IMR-90 (cell line): ENCODE data around the gene IGF2R. TPM values are rescaled to one million over a fixed set of nuclear protein-coding genes. Genes with fewer than 3 reads are reported as not detected.

Source experiments
- ATAC-seq: fragments of 200-7000 bp; cut with Tn5 transposase; 2 replicates; pipeline ENCODE4 v1.9.1; 2020; ENCODE audit warnings: low read depth, mild to moderate bottlenecking, moderate library complexity
- BruUV-seq: library from RNA; stranded (reverse); fragments of 400-500 nt; replicated peaks from 2 replicates; lab custom pipeline; 2021; lab: Mats Ljungman, UMichigan
- CTCF ChIA-PET: fragments of 300-600 bp; formaldehyde crosslinking; extraction: SDS; loops from one replicate; lab custom pipeline; 2021; ENCODE audit warnings: antibody characterized with exemption; lab: Yijun Ruan, JAX
- POLR2A ChIA-PET: fragments of 300-600 bp; sonication (Branson Sonifier 250); formaldehyde crosslinking; loops from one replicate; lab custom pipeline; 2022; ENCODE audit warnings: antibody characterized with exemption; ENCODE audit not compliant: unreplicated experiment; lab: Charles Lee
- DNase-seq: peaks from one replicate; pipeline ENCODE4 v3.0.0; 2013
- H2AFZ ChIP-seq: replicated peaks from 2 replicates; pipeline ENCODE3; 2013; ENCODE audit warnings: low read length, mild to moderate bottlenecking; ENCODE audit not compliant: poor library complexity
- H2AK5ac ChIP-seq: 2 replicates; pipeline ENCODE4 v1.6.1; 2013; ENCODE audit warnings: low read depth, low read length, inconsistent platforms
- H2AK9ac ChIP-seq: replicated peaks from 2 replicates; pipeline ENCODE3; 2013; ENCODE audit warnings: mild to moderate bottlenecking, low read depth, low read length, moderate library complexity; ENCODE audit not compliant: poor library complexity
- H2BK120ac ChIP-seq: 2 replicates; pipeline ENCODE4 v1.6.1; 2013; ENCODE audit warnings: low read depth, low read length, inconsistent platforms
- H2BK15ac ChIP-seq: 3 replicates; pipeline ENCODE4 v1.6.1; 2013; ENCODE audit warnings: low read depth, low read length, inconsistent platforms
- H2BK20ac ChIP-seq: 2 replicates; pipeline ENCODE4 v1.6.1; 2013; ENCODE audit warnings: low read depth, mild to moderate bottlenecking, inconsistent platforms, low read length, moderate library complexity
- H2BK5ac ChIP-seq: 2 replicates; pipeline ENCODE4 v1.6.1; 2013; ENCODE audit warnings: mild to moderate bottlenecking, low read depth, low read length, inconsistent platforms; ENCODE audit not compliant: poor library complexity, severe bottlenecking
- H3K14ac ChIP-seq: replicated peaks from 2 replicates; pipeline ENCODE4 v1.6.1; 2013; ENCODE audit warnings: low read depth, low read length, inconsistent platforms
- H3K18ac ChIP-seq: 2 replicates; pipeline ENCODE4 v1.6.1; 2013; ENCODE audit warnings: low read depth, low read length, control low read depth
- H3K23ac ChIP-seq: 2 replicates; pipeline ENCODE4 v1.6.1; 2013; ENCODE audit warnings: low read depth, low read length, inconsistent platforms
- H3K27ac ChIP-seq: 2 replicates; pipeline ENCODE4 v1.5.1; 2013; ENCODE audit warnings: mild to moderate bottlenecking, control low read depth, low read length; ENCODE audit not compliant: insufficient read depth
- H3K27me3 ChIP-seq: 2 replicates; pipeline ENCODE4 v1.6.1; 2013; ENCODE audit warnings: low read length; ENCODE audit not compliant: control insufficient read depth, insufficient read depth
- H3K36me3 ChIP-seq: 2 replicates; pipeline ENCODE4 v1.6.1; 2013; ENCODE audit warnings: low read length, mixed read lengths; ENCODE audit not compliant: control insufficient read depth, insufficient read depth
- H3K4ac ChIP-seq: 2 replicates; pipeline ENCODE4 v1.6.1; 2013; ENCODE audit warnings: low read depth, low read length, inconsistent platforms
- H3K4me1 ChIP-seq: 2 replicates; pipeline ENCODE4 v1.6.1; 2013; ENCODE audit warnings: low read length, mixed read lengths; ENCODE audit not compliant: control insufficient read depth, insufficient read depth
- H3K4me2 ChIP-seq: 2 replicates; pipeline ENCODE4 v1.6.1; 2013; ENCODE audit warnings: low read depth, mild to moderate bottlenecking, control low read depth, low read length, moderate library complexity
- H3K4me3 ChIP-seq: 2 replicates; pipeline ENCODE4 v1.5.1; 2013; ENCODE audit warnings: low read depth, mild to moderate bottlenecking, control low read depth, low read length, moderate library complexity; ENCODE audit not compliant: insufficient read depth
- H3K56ac ChIP-seq: 2 replicates; pipeline ENCODE4 v1.6.1; 2013; ENCODE audit warnings: low read length, inconsistent platforms; ENCODE audit not compliant: insufficient read depth; ENCODE audit errors: extremely low read depth
- H3K79me1 ChIP-seq, 2 experiments: 2 replicates each; pipeline ENCODE4 v1.6.1; 2013; ENCODE audit warnings: low read length in 2 of 2, inconsistent platforms in 1 of 2, low read depth in 1 of 2
- H3K9ac ChIP-seq: 2 replicates; pipeline ENCODE4 v1.6.1; 2013; ENCODE audit warnings: low read depth, low read length, control low read depth
- H3K9me1 ChIP-seq: 2 replicates; pipeline ENCODE4 v1.6.1; 2013; ENCODE audit warnings: low read length, inconsistent platforms; ENCODE audit not compliant: insufficient read depth
- H3K9me3 ChIP-seq: 2 replicates; pipeline ENCODE4 v1.6.1; 2013; ENCODE audit warnings: low read length; ENCODE audit not compliant: control insufficient read depth, insufficient read depth
- H4K20me1 ChIP-seq: 2 replicates; pipeline ENCODE4 v1.6.1; 2013; ENCODE audit warnings: low read length, inconsistent platforms; ENCODE audit not compliant: insufficient read depth
- H4K5ac ChIP-seq: 2 replicates; pipeline ENCODE4 v1.6.1; 2013; ENCODE audit warnings: mild to moderate bottlenecking, low read depth, low read length, control low read depth
- H4K8ac ChIP-seq, 2 experiments: 2 replicates each; pipeline ENCODE4 v1.6.1; 2013; ENCODE audit warnings: low read depth in 2 of 2, low read length in 2 of 2, control low read depth in 1 of 2, inconsistent platforms in 1 of 2
- H4K91ac ChIP-seq: 2 replicates; pipeline ENCODE4 v1.6.1; 2013; ENCODE audit warnings: low read depth, low read length, inconsistent platforms; ENCODE audit not compliant: insufficient read depth
- BHLHE40 ChIP-seq: fragments of 150-350 bp; IDR thresholded peaks from 2 replicates; pipeline ENCODE4 v1.6.1; 2016; ENCODE audit warnings: mild to moderate bottlenecking, low read depth, low read length
- CEBPB ChIP-seq: IDR thresholded peaks from 2 replicates; pipeline ENCODE4 v1.6.1; 2012; ENCODE audit warnings: low read depth, low read length, improper control_type of control experiment
- CHD1 ChIP-seq: IDR thresholded peaks from 2 replicates; pipeline ENCODE4 v1.6.1; 2012; ENCODE audit warnings: low read depth, low read length, improper control_type of control experiment
- CTCF ChIP-seq: conservative IDR thresholded peaks from 2 replicates; pipeline ENCODE4 v1.5.1; 2012; ENCODE audit warnings: mild to moderate bottlenecking, low read depth, low read length, improper control_type of control experiment
- ELK1 ChIP-seq: fragments of 150-350 bp; IDR thresholded peaks from 2 replicates; pipeline ENCODE4 v1.6.1; 2016; ENCODE audit warnings: low read depth, mild to moderate bottlenecking, low read length, moderate library complexity, borderline replicate concordance
- FOS ChIP-seq: fragments of 150-350 bp; IDR thresholded peaks from 2 replicates; pipeline ENCODE4 v1.6.1; 2016; ENCODE audit warnings: low read depth, low read length
- MAZ ChIP-seq: IDR thresholded peaks from 2 replicates; pipeline ENCODE4 v1.6.1; 2012; ENCODE audit warnings: low read depth, mild to moderate bottlenecking, low read length, improper control_type of control experiment, moderate library complexity, borderline replicate concordance
- MXI1 ChIP-seq: IDR thresholded peaks from 2 replicates; pipeline ENCODE4 v1.6.1; 2012; ENCODE audit warnings: low read depth, mild to moderate bottlenecking, low read length, moderate library complexity, borderline replicate concordance
- NFE2L2 ChIP-seq: fragments of 150-350 bp; IDR thresholded peaks from 2 replicates; pipeline ENCODE4 v1.6.1; 2016; ENCODE audit warnings: low read depth, mild to moderate bottlenecking, low read length
- POLR2A ChIP-seq: IDR thresholded peaks from 2 replicates; pipeline ENCODE4 v1.6.1; 2012; ENCODE audit warnings: mild to moderate bottlenecking, low read depth, low read length
- RAD21 ChIP-seq: IDR thresholded peaks from 2 replicates; pipeline ENCODE4 v1.6.1; 2012; ENCODE audit warnings: low read length, improper control_type of control experiment
- RCOR1 ChIP-seq: IDR thresholded peaks from 2 replicates; pipeline ENCODE4 v1.6.1; 2012; ENCODE audit warnings: mild to moderate bottlenecking, low read length, improper control_type of control experiment; ENCODE audit not compliant: insufficient replicate concordance
- RFX5 ChIP-seq: IDR thresholded peaks from 2 replicates; pipeline ENCODE4 v1.8.0; 2012; ENCODE audit warnings: low read depth, mild to moderate bottlenecking, low read length, moderate library complexity
- SMC3 ChIP-seq: fragments of 150-350 bp; IDR thresholded peaks from 2 replicates; pipeline ENCODE4 v1.6.1; 2016; ENCODE audit warnings: low read depth, mild to moderate bottlenecking, antibody characterized with exemption, low read length, moderate library complexity
- USF2 ChIP-seq: fragments of 150-350 bp; IDR thresholded peaks from 2 replicates; pipeline ENCODE4 v1.6.1; 2017; ENCODE audit warnings: mild to moderate bottlenecking, antibody characterized with exemption, low read length, low read depth
- WGBS, 2 experiments: methylation state at CpG; one replicate each; pipeline versions ENCODE4 v1.1.5 to v1.1.7; 2013; ENCODE audit warnings: missing lambda C conversion rate in 2 of 2; ENCODE audit not compliant: insufficient read length in 1 of 2; ENCODE audit errors: extremely low coverage in 2 of 2; 5-methylcytosine and 5-hydroxymethylcytosine counted together
- dilution Hi-C: fragments of 300-500 bp; cut with HindIII; formaldehyde crosslinking; loops from one replicate; pipeline ENCODE4 v1.14.3; 2018; ENCODE audit warnings: low sequenced_read_pairs; ENCODE audit not compliant: unreplicated experiment
- in situ Hi-C: fragments of 300-500 bp; cut with MboI; formaldehyde crosslinking; loops from 3 replicates; pipeline ENCODE4 v1.14.3; 2019; ENCODE audit warnings: low sequenced_read_pairs, inconsistent platforms, mixed read lengths
- intact Hi-C: fragments of 100-400 bp; cut with micrococcal nuclease; formaldehyde crosslinking; loops from 2 replicates; pipeline ENCODE4 v1.10.0; 2022
- polyA plus RNA-seq, 3 experiments: library from polyadenylated mRNA; depleted of rRNA; stranded (reverse); fragments of >200 nt; gene quantifications; 2 replicates each; pipeline ENCODE4 v1.2.3, GENCODE V29; 2012; ENCODE audit warnings: low replicate concordance in 1 of 3
- total RNA-seq: library from RNA; depleted of rRNA; stranded (reverse); fragments of >200 nt; gene quantifications from 2 replicates; pipeline ENCODE4 v1.2.3, GENCODE V29; 2012

Gene IGF2R
- total and polyA plus RNA-seq, 2 of the 4 experiments (the other 2 are of a cell fraction), result 33.2 to 41.4 TPM

- no peak overlapping the region for H3K23ac ChIP-seq
- in situ Hi-C loops, result no loop called here
- no peaks in the 10 kb centered on the region for H4K20me1 ChIP-seq
- H4K91ac ChIP-seq, result no peak overlapping the region
- H3K4ac ChIP-seq, result no peak overlapping the region
- H3K4me1 ChIP-seq, result peaks cover 2% of the 10 kb centered on the region; the same call in 1 of the 2 replicates
- peak overlapping the region; percentile 6; the same call in 1 of the 2 replicates for H2BK120ac ChIP-seq
- H2BK5ac ChIP-seq, result no peak overlapping the region
- no peak for TF ChIP-seq MAZ
- TF ChIP-seq CHD1, result no peak
- TF ChIP-seq RAD21, result no peak
- TF ChIP-seq MXI1, result no peak
- no peak for TF ChIP-seq RCOR1
- no peak for TF ChIP-seq CEBPB
- no peak for TF ChIP-seq ELK1
- TF ChIP-seq BHLHE40, result no peak
- no peak for TF ChIP-seq FOS
- TF ChIP-seq USF2, result no peak
- TF ChIP-seq POLR2A, result no peak
- TF ChIP-seq CTCF, result no peak
- TF ChIP-seq RFX5, result no peak
- TF ChIP-seq SMC3, result no peak
- TF ChIP-seq NFE2L2, result no peak
- peaks cover 14% of the 10 kb centered on the region for H3K9me3 ChIP-seq
- no peak overlapping the region for H3K27ac ChIP-seq
- H3K9ac ChIP-seq, result no peak overlapping the region
- peak; percentile 23 for DNase-seq
- no peak overlapping the region for H4K5ac ChIP-seq
- H2AK9ac ChIP-seq, result no peak overlapping the region
- dilution Hi-C loops, result no loop called here
- H3K79me1 ChIP-seq, result no peaks in the 10 kb centered on the region
- WGBS, 2 experiments, result 89% methylated on average over 4 of the region's 6 CpGs; no CpG with 5 or more reads in 1 of the 2 experiments
- ChIA-PET CTCF (interaction anchor here (1.0 kb wide), 1 partner anchor 14 kb away, joined by 3 read pairs; no protein-coding TSS in a partner anchor), POLR2A (no interaction called here)
- H3K18ac ChIP-seq, result no peak overlapping the region
- H3K56ac ChIP-seq, result no peak overlapping the region
- peak overlapping the region; percentile 28; the same call in 1 of the 2 replicates for H3K4me2 ChIP-seq
- BruUV-seq, result no TSS peak
- H3K36me3 ChIP-seq, result no peaks in the 10 kb centered on the region
- no peak overlapping the region for H2BK20ac ChIP-seq
- 0 out of 4 replicates have a peak overlapping the region, but pooled peaks of 1 of the 2 experiments have one; percentile 2 for H4K8ac ChIP-seq
- peaks cover 7% of the 10 kb centered on the region for H3K27me3 ChIP-seq
- H3K14ac ChIP-seq, result 0 out of 2 replicates have a peak overlapping the region, but pooled peaks have one; percentile 29
- H2BK15ac ChIP-seq, result no peak overlapping the region
- no peaks in the 10 kb centered on the region for H3K9me1 ChIP-seq
- intact Hi-C loops, result no loop called here
- ATAC-seq, result peak; percentile 65
- 0 out of 2 replicates have a peak overlapping the region, but pooled peaks have one; percentile 6 for H2AK5ac ChIP-seq
- H3K4me3 ChIP-seq, result no peak overlapping the region
- H2AFZ ChIP-seq, result peak overlapping the region; percentile 74
These were observed 25.7 kb upstream of the IGF2R start for GRCh38 chr6:159943101-159943632.
